ENCODE measurements around the gene DISC1. TPM values are rescaled to one million over a fixed set of nuclear protein-coding genes. Genes with fewer than 3 reads are reported as not detected.

Gene DISC1
- total RNA-seq, 1 donor from 2014 or later: 4.5 TPM

DNA sequence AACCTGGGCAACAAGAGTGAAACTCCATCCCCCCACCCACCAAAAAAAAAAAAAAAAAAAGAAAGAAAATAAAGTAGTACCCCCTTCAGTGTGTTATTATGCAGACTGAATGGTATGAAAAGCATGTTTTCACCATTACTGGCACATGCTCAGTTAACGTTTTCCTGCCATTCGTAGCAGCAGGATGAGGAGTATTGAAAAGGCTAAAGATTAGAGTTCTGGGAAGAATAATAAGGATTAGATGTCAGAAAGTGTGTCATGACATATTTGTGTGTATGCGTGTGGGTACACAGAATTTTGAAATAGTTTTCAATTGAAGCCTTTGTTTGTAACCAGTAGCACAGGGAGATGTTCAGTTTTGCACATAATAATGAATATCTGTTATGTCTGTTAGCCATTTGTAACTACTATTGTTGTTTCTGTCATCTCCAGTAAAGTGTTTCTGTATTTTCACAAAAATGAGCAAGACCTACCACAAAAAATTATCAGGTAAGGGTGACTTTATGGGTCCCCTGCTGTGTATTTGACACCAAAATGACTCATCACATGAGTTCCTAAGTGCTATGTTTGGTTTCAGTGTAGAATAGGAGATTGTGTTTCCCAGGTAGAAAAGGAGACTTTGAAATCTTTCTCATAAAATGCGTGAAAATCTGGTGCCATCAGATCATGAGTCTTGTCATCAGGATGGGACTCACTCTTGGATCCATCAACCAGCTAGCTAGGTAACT is 358.9 kb downstream of the DISC1 start:
- DNase-seq (ENCODE audit: low read depth in 2 of 2): no peak

DNA sequence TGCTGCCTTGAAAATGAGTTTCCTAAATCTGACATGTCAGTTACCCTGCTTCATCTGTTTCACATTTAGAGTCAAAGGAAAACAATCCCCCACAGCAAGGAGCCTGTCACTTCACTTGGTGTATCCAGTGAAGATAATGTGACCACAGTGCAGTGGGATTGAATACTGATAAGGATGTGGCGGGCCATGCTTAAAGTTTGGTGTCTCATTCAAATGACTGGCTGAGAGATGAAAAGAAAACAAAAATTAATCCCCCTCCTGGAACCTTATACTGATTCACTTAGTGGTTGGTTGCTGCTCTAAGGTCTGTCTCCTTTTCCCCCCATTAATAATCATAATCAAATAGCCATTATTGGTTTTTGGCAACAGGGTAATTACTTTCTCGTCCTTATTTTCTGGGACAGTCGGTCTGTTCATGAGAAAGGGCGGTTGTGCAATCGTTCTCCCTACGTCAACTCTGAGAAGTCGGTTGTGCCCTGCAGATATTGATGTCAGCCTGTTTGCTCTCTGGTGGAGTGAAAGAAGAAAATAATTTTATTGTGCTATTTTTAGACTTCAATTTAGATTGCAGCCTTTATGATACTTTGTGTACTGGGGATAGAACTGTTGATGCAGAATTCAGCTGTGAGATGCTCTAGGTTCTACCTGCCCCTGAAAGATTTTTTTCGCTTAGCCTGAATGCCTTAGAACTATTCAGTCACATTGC is 360.2 kb downstream of the DISC1 start:
- DNase-seq (ENCODE audit: low read depth in 2 of 2): no peak

DNA sequence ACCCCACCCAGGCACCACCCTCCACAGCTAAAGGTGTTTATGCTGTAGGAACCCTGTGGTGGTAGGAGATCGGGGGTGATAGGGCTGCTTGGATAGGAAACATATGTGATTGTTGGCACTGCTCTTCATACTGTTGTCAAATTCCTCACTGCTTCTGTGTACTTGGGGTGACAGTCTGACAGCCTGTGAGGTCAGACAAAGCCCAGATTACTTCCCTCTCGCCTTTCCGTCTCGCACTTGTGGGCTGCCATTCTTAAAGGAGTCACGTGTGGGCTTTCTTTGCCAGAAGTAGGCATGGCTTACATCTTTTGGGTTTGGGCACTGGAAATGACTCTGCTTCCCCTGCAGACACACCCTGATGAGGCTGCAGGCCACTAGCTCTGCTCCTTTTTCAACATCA is 363.8 kb downstream of the DISC1 start:
- DNase-seq (ENCODE audit: low read depth in 2 of 2): peak in 1 of 2 donors; percentile 89

DNA sequence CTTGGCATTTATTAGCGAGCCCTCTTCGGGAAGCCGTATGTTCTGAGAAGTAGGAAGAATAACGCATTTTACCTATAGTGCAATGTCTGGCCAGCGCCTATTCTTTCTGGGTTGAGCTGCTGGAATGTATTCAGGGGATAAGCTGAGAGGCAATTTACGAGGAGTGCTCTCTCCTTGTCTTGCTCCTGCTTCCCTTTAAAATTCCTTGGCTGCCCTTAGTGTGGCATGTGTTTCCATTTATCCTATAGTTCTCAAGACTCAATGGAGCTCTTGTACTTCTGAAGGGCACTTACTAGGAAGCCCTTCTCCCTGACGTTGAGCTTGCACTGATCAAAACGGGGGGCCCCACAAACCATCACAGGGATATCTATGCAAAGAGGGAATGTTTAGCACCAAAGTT is 364.6 kb downstream of the DISC1 start:
- DNase-seq (ENCODE audit: low read depth in 2 of 2): no peak

DNA sequence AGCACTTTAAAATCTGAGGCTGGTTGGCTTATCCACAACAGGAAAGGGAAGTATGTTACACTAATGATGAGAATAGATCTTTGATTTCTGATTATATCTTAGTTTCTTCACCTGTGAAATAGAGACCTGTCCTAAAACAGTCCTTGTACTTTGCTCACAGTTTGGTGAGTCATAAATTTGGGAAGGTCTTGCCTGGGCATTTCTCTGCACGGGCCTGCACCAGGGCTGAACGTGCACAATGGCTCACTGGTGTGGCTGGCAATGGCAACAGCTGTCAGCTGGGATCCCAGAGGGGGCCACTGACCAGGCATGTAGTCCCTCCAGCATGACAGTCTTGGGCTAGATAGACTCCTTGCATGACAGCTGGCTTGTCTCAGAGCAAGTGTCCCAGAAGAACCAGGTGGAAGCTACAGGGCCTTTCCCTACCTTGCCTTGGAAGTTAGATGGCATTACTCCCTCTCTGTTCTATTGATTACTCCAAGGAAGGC is 367.4 kb downstream of the DISC1 start:
- DNase-seq (ENCODE audit: low read depth in 2 of 2): no peak

DNA sequence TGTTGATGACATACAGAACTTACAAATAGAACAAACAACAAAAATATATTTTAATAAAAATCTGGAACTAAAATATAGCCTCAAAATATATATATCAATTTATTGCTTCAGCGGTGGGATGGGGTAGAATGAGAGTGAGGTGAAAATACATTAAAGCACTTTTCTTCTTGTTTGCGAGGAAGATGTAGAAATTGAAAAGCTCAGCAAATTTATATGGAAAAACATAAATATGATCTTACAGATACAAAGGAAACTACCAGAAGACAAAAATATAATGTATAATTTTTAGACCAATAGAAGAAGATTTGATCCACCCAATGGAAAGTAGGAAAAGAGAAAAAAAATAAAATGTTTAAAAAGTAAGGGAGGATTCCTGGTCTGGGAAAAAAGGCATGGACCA is 372.2 kb downstream of the DISC1 start:
- DNase-seq (ENCODE audit: low read depth in 2 of 2): no peak

DNA sequence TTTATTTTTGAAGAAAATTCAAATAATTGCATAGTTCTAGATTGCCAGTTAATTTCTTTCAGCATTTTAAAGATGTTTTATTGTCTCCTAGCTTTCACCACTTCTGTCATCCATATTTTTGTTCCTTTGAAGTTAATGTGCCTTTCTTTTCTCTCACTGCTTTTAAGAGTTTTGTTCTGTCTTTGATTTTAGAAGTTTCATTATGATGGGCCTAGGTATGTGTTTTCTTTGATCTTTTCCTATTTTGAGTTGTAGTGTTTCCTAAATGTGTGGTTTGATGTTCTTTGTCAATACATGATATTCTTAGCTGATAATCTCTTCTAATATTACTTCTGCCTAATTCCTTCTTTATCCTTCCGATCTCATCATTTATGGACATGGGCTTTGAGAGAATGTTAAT is 378.7 kb downstream of the DISC1 start:
- DNase-seq (ENCODE audit: low read depth in 2 of 2): no peak

DNA sequence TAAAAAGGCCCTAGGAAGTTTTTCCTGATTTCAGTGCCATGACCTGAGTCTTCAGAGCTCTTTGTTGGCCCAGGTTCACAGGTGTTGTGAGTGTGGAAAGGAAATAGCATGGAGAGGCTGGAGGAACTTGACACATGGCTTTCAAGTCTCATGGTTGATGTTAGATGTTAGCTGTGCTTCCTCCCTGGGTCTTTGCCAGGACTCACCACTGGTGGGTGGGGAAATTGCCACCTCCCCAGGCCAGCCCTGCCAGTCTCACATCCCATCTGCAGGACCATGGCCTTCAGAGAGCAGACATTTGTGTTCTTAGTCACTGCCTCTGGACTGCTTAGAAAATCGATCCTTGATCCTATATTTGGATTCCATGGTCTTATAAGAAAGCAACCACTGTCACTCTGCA is 383.2 kb downstream of the DISC1 start:
- peak in 1 of 2 donors; percentile 54 for DNase-seq (ENCODE audit: low read depth in 2 of 2)

DNA sequence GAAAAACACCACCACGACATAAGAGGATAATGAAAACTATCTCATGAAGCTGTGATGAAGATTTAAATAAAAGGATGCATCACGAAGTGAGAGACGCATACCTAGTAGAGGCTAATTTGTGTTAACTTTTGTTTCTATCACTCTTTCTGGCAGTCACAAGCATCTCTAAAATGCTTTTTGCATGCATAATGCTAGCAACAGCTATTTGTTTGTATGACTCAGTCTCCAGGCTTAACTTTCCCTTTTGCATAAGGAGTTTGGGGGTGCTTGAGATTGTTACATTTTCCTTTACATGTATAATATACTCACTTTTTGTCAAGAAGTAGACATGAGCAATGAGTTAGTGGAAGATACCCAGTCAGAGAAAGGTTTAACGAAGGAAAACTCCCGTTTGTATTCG is 385.4 kb downstream of the DISC1 start:
- DNase-seq (ENCODE audit: low read depth in 2 of 2): peak in 1 of 2 donors; percentile 6

DNA sequence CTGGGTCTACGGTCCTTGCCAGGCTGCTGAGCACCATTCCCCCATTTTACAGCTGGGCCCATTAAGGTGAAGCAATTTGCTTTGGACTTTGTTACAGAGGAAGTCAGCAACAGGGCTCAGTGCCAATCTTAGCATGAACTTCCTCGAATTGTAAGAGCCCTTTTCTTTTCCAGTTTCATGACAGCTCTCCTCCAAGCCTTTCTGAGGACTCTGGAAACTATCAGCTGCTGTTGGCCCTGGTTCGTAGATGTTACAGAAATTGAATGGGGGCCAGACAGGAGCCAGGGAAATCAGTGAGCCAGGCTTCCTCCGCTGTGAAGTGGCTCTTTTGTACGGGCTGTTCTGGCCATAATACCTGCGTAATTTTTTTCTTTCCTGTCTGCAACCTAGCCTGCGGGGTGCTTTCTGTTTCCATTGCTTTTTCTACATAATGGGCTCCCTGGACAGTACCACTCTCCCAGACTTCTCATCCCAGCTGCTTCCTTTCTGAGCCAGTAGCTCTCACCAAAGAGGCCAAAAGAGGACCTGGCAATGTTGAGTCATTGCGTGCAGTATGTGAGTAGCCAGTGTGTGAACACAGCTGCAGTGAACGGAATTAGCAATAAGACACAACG is 386.3 kb downstream of the DISC1 start:
- DNase-seq (ENCODE audit: low read depth in 2 of 2): peak; percentile 94 to 99

DNA sequence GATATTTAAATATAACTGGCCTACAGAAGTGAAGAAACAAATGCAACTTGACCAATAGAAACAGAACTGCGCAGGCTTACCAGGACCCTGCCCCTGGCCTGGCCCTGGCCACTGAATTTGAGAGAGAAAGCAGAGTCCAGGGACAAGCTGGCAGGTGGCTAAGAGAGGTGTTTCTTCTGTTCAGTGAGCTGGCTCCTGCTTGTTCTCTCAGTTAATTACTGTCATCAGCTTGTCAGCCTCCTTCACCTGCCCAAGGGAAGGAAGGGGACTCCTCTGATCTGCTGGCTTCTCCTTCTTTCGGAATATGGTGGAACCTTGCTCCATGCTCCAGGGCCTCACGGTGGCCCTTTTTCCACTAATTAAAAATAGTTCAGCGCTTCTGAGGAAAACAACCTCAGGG is 388.4 kb downstream of the DISC1 start:
- DNase-seq (ENCODE audit: low read depth in 2 of 2): no peak

DNA sequence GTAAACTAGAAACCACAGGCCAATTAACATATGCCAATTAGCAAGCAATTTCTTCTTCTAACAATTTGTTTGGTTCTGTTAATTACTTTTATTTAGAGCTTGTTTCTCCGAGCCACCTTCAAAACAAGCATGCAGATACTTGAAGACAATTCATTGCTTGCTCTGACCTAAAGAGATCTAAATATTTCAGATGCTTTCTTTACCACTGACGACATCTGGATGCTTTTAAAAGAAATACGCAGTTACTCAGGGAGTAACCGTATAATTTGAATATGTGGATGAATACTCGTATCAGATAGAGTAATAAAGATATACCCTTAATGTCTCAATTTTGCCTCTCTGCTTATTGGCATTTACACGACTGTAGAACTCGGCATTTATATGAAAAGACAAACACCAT is 390.0 kb downstream of the DISC1 start:
- no peak for DNase-seq (ENCODE audit: low read depth in 2 of 2)

DNA sequence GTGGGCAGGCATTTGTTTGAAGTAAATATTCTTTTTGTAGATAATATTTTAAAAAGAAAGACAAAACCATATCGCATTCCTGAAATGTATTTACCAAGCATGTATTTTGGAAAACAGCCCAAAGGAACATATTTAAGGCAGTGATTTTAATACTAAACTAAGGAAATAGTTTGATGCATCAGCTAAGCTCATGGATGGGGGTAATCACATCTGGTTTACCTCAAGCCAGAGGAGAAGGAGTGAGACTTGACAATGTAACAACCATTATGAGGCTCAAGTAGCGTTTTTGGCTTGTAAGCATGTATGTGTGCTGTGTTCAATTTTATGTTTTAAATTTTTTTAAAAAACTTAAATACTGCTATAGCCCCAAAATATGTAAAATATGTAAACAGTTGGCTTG is 390.5 kb downstream of the DISC1 start:
- no peak for DNase-seq (ENCODE audit: low read depth in 2 of 2)

DNA sequence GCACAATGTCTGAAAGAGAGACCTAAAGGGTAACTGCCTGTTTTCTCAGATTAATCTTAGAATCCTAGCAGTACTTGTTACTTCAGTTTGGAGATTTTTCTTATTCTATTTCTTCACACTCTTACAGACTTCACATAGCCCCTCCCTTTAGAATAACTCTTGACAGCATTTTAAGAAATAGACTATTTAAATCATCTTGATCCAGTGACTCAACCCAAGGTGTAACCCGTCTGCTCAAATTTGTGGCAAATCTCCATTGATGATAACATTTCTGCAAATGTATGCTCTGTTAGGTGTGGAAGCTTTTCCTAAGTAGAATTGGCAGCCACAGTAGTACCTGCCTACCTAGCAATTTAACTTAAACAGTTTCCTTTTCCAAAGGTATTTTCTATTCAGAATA is 391.2 kb downstream of the DISC1 start:
- DNase-seq (ENCODE audit: low read depth in 2 of 2): no peak

DNA sequence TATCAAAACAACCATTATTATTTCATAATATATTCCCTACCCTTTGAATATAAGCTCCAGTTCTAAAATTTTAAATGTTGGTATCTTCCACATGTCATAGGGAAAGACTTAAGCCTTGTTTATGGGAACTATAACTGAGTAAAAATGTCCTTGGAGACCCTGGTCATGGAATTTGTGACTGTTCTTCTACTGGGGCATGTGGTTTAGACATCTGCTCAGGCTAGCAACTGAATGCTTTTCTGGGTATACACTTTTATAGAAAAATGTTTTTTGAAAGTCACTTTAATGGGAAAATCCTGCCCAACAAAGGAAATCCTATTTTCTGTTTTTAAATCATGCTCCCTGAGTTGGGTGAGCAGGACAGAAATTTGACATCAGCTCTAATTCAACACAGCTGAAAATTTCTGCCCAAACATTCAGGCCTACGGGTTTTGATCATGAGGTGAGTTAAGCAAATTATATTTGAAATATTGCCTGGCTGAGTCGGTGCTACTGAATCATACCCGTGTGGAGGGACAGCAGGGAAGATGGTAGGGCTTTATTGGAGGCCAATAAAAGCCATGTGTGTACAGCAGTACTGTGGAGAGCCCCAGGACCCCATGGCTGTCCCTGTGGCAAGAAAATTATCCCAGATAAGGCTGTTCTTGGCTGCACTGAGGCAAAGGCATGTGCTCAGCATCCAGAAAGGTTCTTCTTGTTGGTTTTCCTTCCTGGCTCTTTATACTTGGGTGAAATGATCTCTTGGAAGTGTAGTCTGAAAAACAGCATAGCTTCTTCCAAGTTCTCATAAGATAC is 391.8 kb downstream of the DISC1 start:
- no peak for DNase-seq (ENCODE audit: low read depth in 2 of 2)

DNA sequence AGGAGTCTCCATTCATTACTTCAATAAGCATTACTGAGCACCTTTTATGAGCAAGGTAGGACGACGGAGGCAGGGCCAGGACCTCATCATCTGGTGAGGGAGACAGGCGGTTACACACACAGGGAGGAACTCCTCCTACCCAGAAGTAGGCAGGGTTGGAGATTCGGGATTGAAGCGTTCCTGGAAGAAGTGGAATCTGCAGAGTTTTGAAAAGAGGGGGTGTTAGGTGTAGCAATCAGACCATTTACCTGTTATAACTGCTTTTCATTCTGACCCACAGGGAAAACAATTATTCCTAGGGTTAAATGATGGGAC is 392.4 kb downstream of the DISC1 start:
- DNase-seq (ENCODE audit: low read depth in 2 of 2): no peak

DNA sequence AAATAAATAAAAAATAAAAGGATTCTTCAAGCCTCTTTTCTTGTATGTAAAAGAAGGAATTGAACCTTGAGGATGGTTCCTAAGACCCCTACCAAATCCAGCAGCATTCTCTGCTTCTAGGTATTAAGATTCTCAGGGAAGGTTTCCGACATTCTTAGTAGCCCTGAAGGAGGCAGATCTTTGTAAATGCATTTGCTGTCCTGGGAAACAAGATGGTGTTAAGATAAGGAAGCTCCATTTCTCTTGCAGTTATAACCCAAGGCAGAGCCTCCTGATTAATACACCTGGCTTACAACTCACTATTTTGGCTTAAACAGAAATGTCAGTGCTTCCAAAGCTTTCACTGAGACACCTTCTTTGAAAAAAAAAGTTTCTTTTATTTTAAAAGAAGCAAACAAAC is 393.8 kb downstream of the DISC1 start:
- DNase-seq (ENCODE audit: low read depth in 2 of 2): no peak

DNA sequence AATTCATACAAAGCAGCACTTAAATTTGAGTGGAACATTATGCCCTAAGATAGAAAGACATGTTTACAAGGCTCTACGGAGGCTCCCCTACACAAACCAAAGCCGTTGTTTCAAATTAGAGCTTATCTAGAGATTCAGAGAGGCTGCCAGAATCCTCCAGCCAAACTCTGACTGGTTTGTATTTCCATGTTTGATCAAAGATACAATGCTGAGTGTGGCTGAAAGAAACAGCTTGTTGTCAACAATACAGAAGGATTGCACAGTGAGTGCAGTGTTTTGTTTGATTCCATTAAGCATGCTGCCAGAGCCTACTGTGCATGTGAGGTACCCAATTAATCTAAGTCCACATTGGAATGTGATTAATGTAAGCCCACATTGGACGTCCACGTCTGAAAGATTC is 402.7 kb downstream of the DISC1 start:
- DNase-seq (ENCODE audit: low read depth in 2 of 2): no peak

DNA sequence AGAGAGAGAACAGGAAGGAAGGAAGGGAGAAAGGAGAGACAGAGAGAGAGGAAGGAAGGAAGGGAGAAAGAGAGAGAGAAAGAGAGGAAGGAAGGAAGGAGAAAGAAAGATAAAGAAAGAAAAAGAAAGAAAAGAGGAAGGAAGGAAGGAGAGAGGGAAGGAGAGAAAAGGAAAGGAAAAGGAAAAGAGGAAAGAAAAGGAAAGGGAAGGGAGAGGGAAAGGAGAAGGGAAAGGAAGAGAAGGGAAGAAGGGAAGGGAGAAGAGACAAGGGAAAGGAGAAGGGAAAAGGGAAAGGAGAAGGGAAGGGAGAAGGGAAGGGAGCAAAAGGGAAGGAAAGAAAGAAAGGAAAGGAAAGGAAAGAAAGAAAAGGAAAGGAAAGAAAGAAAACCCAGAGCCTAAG is 404.6 kb downstream of the DISC1 start:
- DNase-seq (ENCODE audit: low read depth in 2 of 2): no peak

DNA sequence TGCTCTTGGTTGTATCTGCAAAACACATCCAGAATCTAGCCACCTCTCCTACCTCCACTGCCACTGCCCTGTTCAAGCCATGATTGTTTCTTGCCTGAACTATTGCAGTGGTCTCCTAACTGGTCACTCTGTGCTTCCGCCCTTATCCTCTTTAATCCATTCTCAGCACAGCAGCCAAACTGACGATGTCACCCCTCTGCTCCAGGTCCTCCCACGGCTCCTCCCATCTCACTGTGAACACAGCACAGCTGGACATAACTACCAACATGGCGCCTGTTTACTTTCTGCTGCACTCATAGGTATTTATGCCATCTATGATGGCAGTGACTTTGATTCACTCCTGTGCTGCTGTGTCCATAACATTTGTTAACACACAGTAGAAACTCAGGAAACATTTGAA is 406.7 kb downstream of the DISC1 start:
- no peak for DNase-seq (ENCODE audit: low read depth in 2 of 2)

DNA sequence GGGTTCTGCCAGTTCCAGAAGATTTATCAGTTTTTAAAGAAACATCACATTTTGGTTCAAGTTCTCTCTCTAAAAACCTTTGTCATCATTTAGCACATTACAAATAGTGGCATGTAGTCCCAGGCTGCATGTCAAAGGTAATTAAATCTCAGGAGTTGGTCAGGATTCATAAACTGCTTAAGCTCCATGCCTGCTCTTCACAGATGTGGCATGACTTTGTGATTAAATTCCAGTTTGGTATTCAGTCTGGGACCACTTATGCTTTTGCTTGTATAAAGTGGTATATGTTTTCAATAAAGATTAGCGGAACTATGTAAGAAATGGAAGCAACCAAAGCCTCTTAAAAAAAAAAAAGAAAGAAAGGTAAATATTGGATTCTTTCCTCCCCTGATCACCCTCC is 408.0 kb downstream of the DISC1 start:
- no peak for DNase-seq (ENCODE audit: low read depth in 2 of 2)

Data from dermis microvascular lymphatic vessel endothelial cell (primary cell).